Esophagus squamous epithelium (tissue), 5 donors: ENCODE measurements around the gene SLC4A7. TPM values are rescaled to one million over a fixed set of nuclear protein-coding genes. Genes with fewer than 3 reads are reported as not detected.

Experiments
- DNase-seq: peaks from one replicate; lab custom pipeline; 2025; lab: John Stamatoyannopoulos, UW
- H3K27ac ChIP-seq, 4 donors: fragments of 200-600 bp; sonication (generic); one replicate each; pipeline ENCODE4 v1.5.1; 2016 to 2019; ENCODE audit warnings: mild to moderate bottlenecking in 1 of 4
- H3K27me3 ChIP-seq, 4 donors: fragments of 200-600 bp; sonication (generic); 1 replicate in 3 of 4; 2 replicates in 1 of 4; pipeline versions ENCODE4 v1.5.1 to v1.6.0; 2017 to 2021; ENCODE audit warnings: antibody characterized with exemption in 1 of 4
- H3K36me3 ChIP-seq, 3 donors: fragments of 200-600 bp; sonication (generic); one replicate each; pipeline ENCODE4 v1.5.1; 2016 to 2019
- H3K4me1 ChIP-seq, 3 donors: fragments of 200-600 bp; sonication (generic); one replicate each; pipeline ENCODE4 v1.5.1; 2017 to 2019
- H3K4me3 ChIP-seq, 4 donors: fragments of 200-600 bp; sonication (generic); 1 replicate in 3 of 4; 2 replicates in 1 of 4; pipeline ENCODE4 v1.5.1; 2016 to 2019; ENCODE audit warnings: mild to moderate bottlenecking in 2 of 4, moderate library complexity in 1 of 4
- H3K9me3 ChIP-seq, 3 donors: fragments of 200-600 bp; sonication (generic); one replicate each; pipeline ENCODE4 v1.5.1; 2016 to 2019
- CTCF ChIP-seq, 6 experiments: fragments of 450-650 bp in 4 of 6; fragments of 200-600 bp in 2 of 6; sonication (generic) in 2 of 6; IDR thresholded peaks; one replicate each; pipeline ENCODE4 v1.5.1; 2016 to 2019; ENCODE audit warnings: antibody characterized with exemption in 6 of 6, mild to moderate bottlenecking in 4 of 6, moderate library complexity in 4 of 6
- POLR2A ChIP-seq, 4 donors: fragments of 450-650 bp; IDR thresholded peaks; one replicate each; pipeline ENCODE4 v1.6.1; 2017; ENCODE audit warnings: antibody characterized with exemption in 4 of 4, mild to moderate bottlenecking in 4 of 4, moderate library complexity in 3 of 4
- WGBS, 2 donors: methylation state at CpG; one replicate each; pipeline ENCODE4 v1.1.5; 2018; 5-methylcytosine and 5-hydroxymethylcytosine counted together
- intact Hi-C: fragments of 100-400 bp; cut with DNase I; formaldehyde crosslinking; loops from one replicate; pipeline ENCODE4 v1.15.0; 2022
- total RNA-seq, 4 donors: library from RNA; depleted of rRNA; stranded (reverse); fragments of >200 nt; gene quantifications; one replicate each; pipeline ENCODE4 v1.1.0, GENCODE V29; 2016
- donor health status: DM: yes; HTN: yes; CAD: no.

The SLC4A7 gene
- total RNA-seq, 4 donors from 2014 or later, result 17.2 to 50.4 (median 30.5) TPM

GRCh38 chr3:27503526-27503925 lies 19.3 kb upstream of the SLC4A7 start:
- intact Hi-C loops, result no loop called here
- Histone ChIP-seq H3K9me3 (no peaks in the 10 kb centered on the region), H3K36me3 (no peaks in the 10 kb centered on the region), H3K4me3 (no peak overlapping the region), H3K27me3 (no peaks in the 10 kb centered on the region), H3K4me1 (peaks cover 0 to 20% (median 0%) of the 10 kb centered on the region in 3 donors), H3K27ac (no peak overlapping the region)
- TF ChIP-seq POLR2A (IDR thresholded peaks at IDR 0.05) (no peak), CTCF (IDR thresholded peaks at IDR 0.05) (no peak)
- WGBS, 2 donors, result 15 to 37% methylated on average over 5 of the region's 5 CpGs
- DNase-seq, result no peak

- no peak for DNase-seq
- Histone ChIP-seq H3K36me3 (no peaks in the 10 kb centered on the region), H3K4me1 (peaks cover 0 to 4% (median 0%) of the 10 kb centered on the region in 3 donors), H3K4me3 (no peak overlapping the region), H3K27ac (no peak overlapping the region), H3K9me3 (no peaks in the 10 kb centered on the region), H3K27me3 (no peaks in the 10 kb centered on the region)
- WGBS, 2 donors, result 83 to 100% methylated on average over 3 of the region's 3 CpGs
- TF ChIP-seq CTCF (IDR thresholded peaks at IDR 0.05) (no peak), POLR2A (IDR thresholded peaks at IDR 0.05) (no peak)
- intact Hi-C loops, result no loop called here
Measured at GRCh38 chr3:27501759-27502158, 17.6 kb upstream of the SLC4A7 start.

- Histone ChIP-seq H3K27me3 (no peaks in the 10 kb centered on the region), H3K4me1 (peaks cover 0 to 4% (median 0%) of the 10 kb centered on the region in 3 donors), H3K27ac (no peak overlapping the region), H3K9me3 (no peaks in the 10 kb centered on the region), H3K4me3 (no peak overlapping the region), H3K36me3 (no peaks in the 10 kb centered on the region)
- intact Hi-C loops, result no loop called here
- no peak for DNase-seq
- TF ChIP-seq POLR2A (IDR thresholded peaks at IDR 0.05) (no peak), CTCF (IDR thresholded peaks at IDR 0.05) (no peak)
Measured at GRCh38 chr3:27500986-27501385, 16.8 kb upstream of the SLC4A7 start.

GRCh38 chr3:27500035-27500434 lies 15.9 kb upstream of the SLC4A7 start:
- WGBS, 2 donors, result 86 to 89% methylated on average over 1 of the region's 1 CpG
- H3K27me3 ChIP-seq, result no peaks in the 10 kb centered on the region
- H3K36me3 ChIP-seq, result no peaks in the 10 kb centered on the region
- intact Hi-C loops, result no loop called here
- no peaks in the 10 kb centered on the region for H3K9me3 ChIP-seq
- peaks cover 0 to 4% (median 0%) of the 10 kb centered on the region in 3 donors for H3K4me1 ChIP-seq
- no peak overlapping the region for H3K27ac ChIP-seq
- H3K4me3 ChIP-seq, result no peak overlapping the region
- DNase-seq, result no peak
- TF ChIP-seq CTCF (IDR thresholded peaks at IDR 0.05) (no peak), POLR2A (IDR thresholded peaks at IDR 0.05) (no peak)

GRCh38 chr3:27494784-27495183 lies 10.6 kb upstream of the SLC4A7 start:
- TF ChIP-seq POLR2A (IDR thresholded peaks at IDR 0.05), result no peak
- TF ChIP-seq CTCF (IDR thresholded peaks at IDR 0.05), result no peak
- peaks cover 0 to 7% (median 0%) of the 10 kb centered on the region in 3 donors for H3K4me1 ChIP-seq
- H3K27me3 ChIP-seq, result no peaks in the 10 kb centered on the region
- DNase-seq, result no peak
- no peak overlapping the region for H3K4me3 ChIP-seq
- no peaks in the 10 kb centered on the region for H3K36me3 ChIP-seq
- intact Hi-C loops, result no loop called here
- no peak overlapping the region for H3K27ac ChIP-seq
- no peaks in the 10 kb centered on the region for H3K9me3 ChIP-seq
